HG03575 (cell line): Measurements from ENCODE around the gene MIXL1.
"Not testable (repeated sequence)": the region's sequence is repeated elsewhere in the genome, so short reads cannot be mapped to it uniquely, and the experiment has no call there.

Experiments used
- ATAC-seq: cut with Tn5 transposase; IDR thresholded peaks from one replicate; pipeline ENCODE4 v1.9.1; 2021; ENCODE audit not compliant: unreplicated experiment, insufficient number of reproducible peaks, low FRiP score; ENCODE audit errors: extremely low read depth

MIXL1 gene

GRCh38 chr1:226211181-226211821, 12.2 kb upstream of the MIXL1 start:
- no peak for ATAC-seq

GRCh38 chr1:226212545-226212944, 10.9 kb upstream of the MIXL1 start:
- ATAC-seq, result no peak

GRCh38 chr1:226215239-226215638, 8.2 kb upstream of the MIXL1 start:
- ATAC-seq, result no peak

- no peak for ATAC-seq
Measured at GRCh38 chr1:226216056-226216455, 7.4 kb upstream of the MIXL1 start.

GRCh38 chr1:226217273-226217672, 6.2 kb upstream of the MIXL1 start:
- no peak for ATAC-seq

GRCh38 chr1:226220473-226221189, 2.8 kb upstream of the MIXL1 start:
- no peak for ATAC-seq

GRCh38 chr1:226222686-226223085, 778 bp upstream of the MIXL1 start:
- ATAC-seq, result no peak

- ATAC-seq, result no peak
Measured at GRCh38 chr1:226223786-226224244, 351 bp downstream of the MIXL1 start.

GRCh38 chr1:226226601-226227000, 3.1 kb downstream of the MIXL1 start:
- no peak for ATAC-seq

- ATAC-seq, result no peak
Measured at GRCh38 chr1:226233293-226233692, 9.8 kb downstream of the MIXL1 start.

- ATAC-seq, result no peak
Measured at GRCh38 chr1:226233806-226234205, 10.3 kb downstream of the MIXL1 start.

- ATAC-seq, result no peak
Measured at GRCh38 chr1:226236826-226237225, 13.4 kb downstream of the MIXL1 start.

GRCh38 chr1:226239421-226239820, 16.0 kb downstream of the MIXL1 start:
- no peak for ATAC-seq

GRCh38 chr1:226248091-226248490, 24.6 kb downstream of the MIXL1 start:
- ATAC-seq, result no peak

- ATAC-seq, result no peak
Measured at GRCh38 chr1:226248796-226249195, 25.3 kb downstream of the MIXL1 start.

- ATAC-seq, result no peak
Measured at GRCh38 chr1:226250511-226250910, 27.0 kb downstream of the MIXL1 start.

GRCh38 chr1:226252841-226253240, 29.4 kb downstream of the MIXL1 start:
- ATAC-seq, result not testable (repeated sequence)

GRCh38 chr1:226253933-226254332, 30.5 kb downstream of the MIXL1 start:
- no peak for ATAC-seq

- no peak for ATAC-seq
Measured at GRCh38 chr1:226255380-226255779, 31.9 kb downstream of the MIXL1 start.

- ATAC-seq, result no peak
Measured at GRCh38 chr1:226261818-226262217, 38.4 kb downstream of the MIXL1 start.
